ENCODE results near the gene RBM47. TPM values are rescaled to one million over a fixed set of nuclear protein-coding genes. Genes with fewer than 3 reads are reported as not detected.

RBM47 gene
- total and polyA plus RNA-seq, 9 of the 15 experiments (the other 6 are each of a cell fraction or from before 2014, with no cell fraction given): 1.4 to 6.4 (median 3.3) TPM

GRCh38 chr4:40377512-40378365 is 251.9 kb downstream of the RBM47 start:
- no peak for FAIRE-seq
- WGBS (ENCODE audit: insufficient coverage, low coverage, missing lambda C conversion rate): 2% methylated on average over 7 of the region's 7 CpGs
- H2AFZ ChIP-seq (ENCODE audit: low read depth, low read length): no peak overlapping the region

More at GRCh38 chr4:40377512-40378365, 251.9 kb downstream of the RBM47 start:
- POLR2A ChIA-PET: no interaction called here
- Histone ChIP-seq H3K79me2 (ENCODE audit: control insufficient read depth, insufficient read depth, low read length) (no peaks in the 10 kb centered on the region), H3K36me3 (ENCODE audit: control insufficient read depth, insufficient read depth, low read length) (no peaks in the 10 kb centered on the region), H3K27ac (ENCODE audit: extremely low read depth, low read depth, low read length) (no peak overlapping the region), H3K9me1 (ENCODE audit: control insufficient read depth, insufficient read depth, low read length) (no peaks in the 10 kb centered on the region), H3K4me2 (ENCODE audit: insufficient read depth, low read length) (no peak overlapping the region), H3K4me1 (replicated peaks in 1 of 2; ENCODE audit: control insufficient read depth in 2 of 2, insufficient read depth in 2 of 2, low read length in 2 of 2) (no peaks in the 10 kb centered on the region), H3K9me3 (replicated peaks; ENCODE audit: control insufficient read depth, insufficient read depth, low read depth, low read length) (no peaks in the 10 kb centered on the region), H3K4me3 (no peak overlapping the region), H3K27me3 (ENCODE audit: control insufficient read depth in 2 of 2, insufficient read depth in 2 of 2, low read length in 2 of 2) (peaks cover 7 to 24% of the 10 kb centered on the region in 2 experiments; a peak in 3 of 5 replicates), H4K20me1 (replicated peaks; ENCODE audit: control insufficient read depth, insufficient read depth, low read length) (no peaks in the 10 kb centered on the region), H3K9ac (ENCODE audit: insufficient read depth in 1 of 2, low read depth in 2 of 2, low read length in 2 of 2) (no peak overlapping the region)
- intact Hi-C loops (cut with micrococcal nuclease) (no loop called here), in situ Hi-C loops (cut with MboI) (no loop called here)
- ATAC-seq (no peak), DNase-seq (ENCODE audit: extremely low read depth in 1 of 4, low spot score in 3 of 4) (no peak)
- CTCF ChIA-PET (ENCODE audit: low intra/inter-chr PET ratio): no interaction called here
- TF ChIP-seq MED1 (CRISPR knock-in tag; IDR thresholded peaks at IDR 0.05; ENCODE audit: borderline replicate concordance): no peak
- TF ChIP-seq MCM3 (IDR thresholded peaks at IDR 0.05): no peak
- no peak for TF ChIP-seq TSHZ1 (CRISPR knock-in tag; IDR thresholded peaks at IDR 0.05)
- TF ChIP-seq CHD4 (IDR thresholded peaks at IDR 0.05; ENCODE audit: insufficient read depth, insufficient replicate concordance, low read depth, low read length, poor library complexity, severe bottlenecking): no peak
- TF ChIP-seq ZNF124 (CRISPR knock-in tag; IDR thresholded peaks at IDR 0.05): no peak
- TF ChIP-seq RCOR1 (IDR thresholded peaks at IDR 0.05; ENCODE audit: borderline replicate concordance in 1 of 2, low read depth in 2 of 2, low read length in 2 of 2): no peak
- TF ChIP-seq FOS (IDR thresholded peaks at IDR 0.05; ENCODE audit: extremely low read depth, insufficient read length): no peak
- no peak for TF ChIP-seq BRD4 (IDR thresholded peaks at IDR 0.05)
- no peak for TF ChIP-seq PHB2 (IDR thresholded peaks at IDR 0.05; ENCODE audit: low read depth)
- no peak for TF ChIP-seq POLR2AphosphoS2 (IDR thresholded peaks at IDR 0.05; ENCODE audit: low read length)
- no peak for TF ChIP-seq MIER1 (IDR thresholded peaks at IDR 0.05; ENCODE audit: low read depth)
- TF ChIP-seq SPI1 (IDR thresholded peaks at IDR 0.05; ENCODE audit: borderline replicate concordance, low read depth, low read length): no peak
- TF ChIP-seq OTX1 (CRISPR knock-in tag; IDR thresholded peaks at IDR 0.05): no peak
- TF ChIP-seq MEIS2 (IDR thresholded peaks at IDR 0.05; ENCODE audit: partially characterized antibody): no peak
- TF ChIP-seq SOX6 (IDR thresholded peaks at IDR 0.05): no peak
- TF ChIP-seq STAT5B (CRISPR knock-in tag; IDR thresholded peaks at IDR 0.05): no peak
- TF ChIP-seq E2F6 (IDR thresholded peaks at IDR 0.05; ENCODE audit: borderline replicate concordance in 1 of 2, extremely low read depth in 1 of 2, insufficient read depth in 1 of 2, insufficient read length in 1 of 2, low read depth in 1 of 2, low read length in 1 of 2, poor library complexity in 1 of 2, severe bottlenecking in 1 of 2): no peak
- BruUV-seq (replicated peaks): no TSS peak
